Activated CD4-positive, alpha-beta T cell treated with anti-CD3 and anti-CD28 coated beads for 1 hour (primary cell): ENCODE results near the gene KASH5.

Experiments
- DNase-seq: peaks from one replicate; pipeline ENCODE4 v3.0.0-alpha.2; 2020

The KASH5 gene

GRCh38 chr19:49461656-49462055, 73.6 kb downstream of the KASH5 start:
- DNase-seq: no peak

GRCh38 chr19:49462492-49462891, 74.4 kb downstream of the KASH5 start:
- DNase-seq: no peak

- DNase-seq: no peak
Observed at GRCh38 chr19:49463960-49464740, 76.1 kb downstream of the KASH5 start.

DNA sequence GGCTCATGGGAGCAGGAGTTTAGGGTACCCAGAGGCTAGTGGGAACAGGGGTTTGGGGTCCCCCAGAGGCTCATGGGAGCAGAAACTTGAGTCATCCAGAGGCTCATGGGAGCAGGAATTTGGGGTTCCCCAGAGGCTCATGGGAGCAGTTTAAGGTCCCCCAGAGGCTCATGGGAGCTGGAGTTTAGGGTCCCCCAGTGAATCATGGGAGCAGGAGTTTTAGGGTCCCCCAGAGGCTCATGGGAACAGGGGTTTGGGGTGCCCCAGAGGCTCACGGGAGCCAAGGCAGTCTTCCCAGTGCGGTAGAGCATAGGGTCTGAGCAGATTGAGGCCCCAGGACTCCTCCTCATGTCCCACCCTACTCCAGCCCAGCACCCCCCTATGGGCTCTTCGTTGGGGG, 77.3 kb downstream of the KASH5 start:
- DNase-seq: no peak
